Upper lobe of left lung (tissue), 6 donors: ENCODE data around the gene SPTBN5. TPM values are rescaled to one million over a fixed set of nuclear protein-coding genes. Genes with fewer than 3 reads are reported as not detected.
A peak's percentile ranks its signal among the peaks of the same experiment; 100 is the strongest.

Source experiments
- ATAC-seq, 2 donors: fragments of 200-7000 bp; cut with Tn5 transposase; one replicate each; pipeline ENCODE4 v1.9.1; 2022; ENCODE audit warnings: mild to moderate bottlenecking in 2 of 2, moderate library complexity in 2 of 2; ENCODE audit not compliant: low FRiP score in 2 of 2
- DNase-seq, 2 donors: peaks; one replicate each; pipeline ENCODE4 v3.0.0-alpha.2; 2019 to 2020
- H3K27ac ChIP-seq, 4 donors: fragments of 200-600 bp; sonication (generic); one replicate each; pipeline ENCODE4 v1.5.1; 2016 to 2019
- H3K27me3 ChIP-seq, 4 donors: fragments of 200-600 bp; sonication (generic); one replicate each; pipeline ENCODE4 v1.5.1; 2017 to 2019
- H3K36me3 ChIP-seq, 4 donors: fragments of 200-600 bp; sonication (generic); one replicate each; pipeline ENCODE4 v1.5.1; 2016 to 2019
- H3K4me1 ChIP-seq, 4 donors: fragments of 200-600 bp; sonication (generic); one replicate each; pipeline ENCODE4 v1.5.1; 2018 to 2019
- H3K4me3 ChIP-seq, 4 donors: fragments of 200-600 bp; sonication (generic); one replicate each; pipeline ENCODE4 v1.5.1; 2017 to 2019; ENCODE audit warnings: mild to moderate bottlenecking in 2 of 4, moderate library complexity in 1 of 4
- H3K9me3 ChIP-seq, 4 donors: fragments of 200-600 bp; sonication (generic); one replicate each; pipeline ENCODE4 v1.5.1; 2018 to 2019
- CTCF ChIP-seq, 6 experiments: fragments of 450-650 bp in 4 of 6; fragments of 200-600 bp in 2 of 6; sonication (generic) in 2 of 6; IDR thresholded peaks; one replicate each; pipeline ENCODE4 v1.5.1; 2016 to 2019; ENCODE audit warnings: antibody characterized with exemption in 6 of 6
- EP300 ChIP-seq, 4 donors: sonication (generic); formaldehyde crosslinking; IDR thresholded peaks; one replicate each; pipeline ENCODE4 v1.5.1; 2017; ENCODE audit warnings: antibody characterized with exemption in 4 of 4, control low read depth in 2 of 4
- POLR2A ChIP-seq, 4 donors: fragments of 450-650 bp; IDR thresholded peaks; one replicate each; pipeline ENCODE4 v1.5.1; 2016 to 2017; ENCODE audit warnings: antibody characterized with exemption in 4 of 4, mild to moderate bottlenecking in 2 of 4
- POLR2AphosphoS5 ChIP-seq, 2 donors: sonication (generic); formaldehyde crosslinking; IDR thresholded peaks; one replicate each; pipeline ENCODE4 v1.5.1; 2017; ENCODE audit warnings: antibody characterized with exemption in 2 of 2
- WGBS, 2 donors: methylation state at CpG; one replicate each; pipeline ENCODE4 v1.1.5; 2017 to 2018; 5-methylcytosine and 5-hydroxymethylcytosine counted together
- total RNA-seq, 6 donors: library from RNA; depleted of rRNA in 4 of 6; stranded (reverse); fragments of >200 nt in 4 of 6; gene quantifications; one replicate each; pipeline versions ENCODE4 v1.1.0 to v1.2.1, GENCODE V29; 2016 to 2021
- donor health status: DM: no; HTN: no; CAD: no; lungs with moderate emphysema.
- donor health status: DM: no; HTN: yes; CAD: no; lungs with severe emphysema.

The SPTBN5 gene
- total RNA-seq, 6 donors from 2014 or later, result 0.20 to 9.4 (median 2.0) TPM

GRCh38 chr15:41891946-41892345 lies 1.9 kb downstream of the SPTBN5 start:
- no peaks in the 10 kb centered on the region for H3K27me3 ChIP-seq
- TF ChIP-seq POLR2A (IDR thresholded peaks at IDR 0.05) (no peak), EP300 (IDR thresholded peaks at IDR 0.05) (no peak), CTCF (IDR thresholded peaks at IDR 0.05) (no peak), POLR2AphosphoS5 (IDR thresholded peaks at IDR 0.05) (no peak)
- WGBS, 2 donors, result 92 to 94% methylated on average over 2 to 3 of the region's 3 CpGs
- DNase-seq (no peak), ATAC-seq (no peak)
- H3K36me3 ChIP-seq, result no peaks in the 10 kb centered on the region
- no peak overlapping the region for H3K27ac ChIP-seq
- no peaks in the 10 kb centered on the region for H3K9me3 ChIP-seq
- peaks cover 19 to 28% (median 24%) of the 10 kb centered on the region in 4 donors for H3K4me1 ChIP-seq
- no peak overlapping the region for H3K4me3 ChIP-seq

GRCh38 chr15:41891226-41891625 lies 2.6 kb downstream of the SPTBN5 start:
- DNase-seq (no peak), ATAC-seq (no peak)
- no peaks in the 10 kb centered on the region for H3K36me3 ChIP-seq
- no peak for TF ChIP-seq CTCF (IDR thresholded peaks at IDR 0.05)
- TF ChIP-seq POLR2AphosphoS5 (IDR thresholded peaks at IDR 0.05), result no peak
- TF ChIP-seq POLR2A (IDR thresholded peaks at IDR 0.05), result no peak
- no peak for TF ChIP-seq EP300 (IDR thresholded peaks at IDR 0.05)
- no peak overlapping the region for H3K4me3 ChIP-seq
- no peaks in the 10 kb centered on the region for H3K27me3 ChIP-seq
- H3K4me1 ChIP-seq, result peaks cover 19 to 28% (median 24%) of the 10 kb centered on the region in 4 donors
- no peak overlapping the region for H3K27ac ChIP-seq
- WGBS, 2 donors, result 82 to 100% methylated on average over 3 to 6 of the region's 6 CpGs
- no peaks in the 10 kb centered on the region for H3K9me3 ChIP-seq

- Histone ChIP-seq H3K9me3 (no peaks in the 10 kb centered on the region), H3K27me3 (no peaks in the 10 kb centered on the region), H3K4me1 (peaks cover 17 to 26% (median 21%) of the 10 kb centered on the region in 4 donors), H3K4me3 (no peak overlapping the region), H3K36me3 (no peaks in the 10 kb centered on the region), H3K27ac (no peak overlapping the region)
- no peak for TF ChIP-seq POLR2A (IDR thresholded peaks at IDR 0.05)
- TF ChIP-seq EP300 (IDR thresholded peaks at IDR 0.05), result no peak
- TF ChIP-seq POLR2AphosphoS5 (IDR thresholded peaks at IDR 0.05), result no peak
- no peak for TF ChIP-seq CTCF (IDR thresholded peaks at IDR 0.05)
- DNase-seq (no peak), ATAC-seq (no peak)
- WGBS, 2 donors, result 91 to 94% methylated on average over 4 to 6 of the region's 6 CpGs
These were observed 3.7 kb downstream of the SPTBN5 start for GRCh38 chr15:41890050-41890690.

GRCh38 chr15:41888662-41889253 lies 5.1 kb downstream of the SPTBN5 start:
- no peaks in the 10 kb centered on the region for H3K9me3 ChIP-seq
- no peak overlapping the region for H3K27ac ChIP-seq
- no peaks in the 10 kb centered on the region for H3K27me3 ChIP-seq
- peaks cover 2 to 11% (median 7%) of the 10 kb centered on the region in 4 donors for H3K4me1 ChIP-seq
- ATAC-seq (no peak), DNase-seq (peak in 1 of 2 donors; percentile 46)
- WGBS, 2 donors, result 72 to 82% methylated on average over 1 to 7 of the region's 7 CpGs
- H3K36me3 ChIP-seq, result no peaks in the 10 kb centered on the region
- TF ChIP-seq POLR2AphosphoS5 (IDR thresholded peaks at IDR 0.05) (no peak), POLR2A (IDR thresholded peaks at IDR 0.05) (no peak), EP300 (IDR thresholded peaks at IDR 0.05) (no peak), CTCF (IDR thresholded peaks at IDR 0.05) (no peak)
- no peak overlapping the region for H3K4me3 ChIP-seq
